Brain microvascular endothelial cell (primary cell): ENCODE measurements around the gene SPDEF.

Source experiments
- DNase-seq: peaks from one replicate; pipeline ENCODE4 v3.0.0-alpha.2; 2020
- H3K27ac ChIP-seq: fragments of 250-450 bp; sonication (Bioruptor Pico); 2 replicates; pipeline ENCODE4 v1.5.1; 2020; ENCODE audit warnings: mild to moderate bottlenecking, moderate library complexity
- H3K27me3 ChIP-seq: fragments of 250-450 bp; sonication (Bioruptor Pico); replicated peaks from 2 replicates; pipeline ENCODE4 v1.5.1; 2020; ENCODE audit warnings: mild to moderate bottlenecking
- H3K36me3 ChIP-seq: fragments of 250-450 bp; sonication (Bioruptor Pico); replicated peaks from 2 replicates; pipeline ENCODE4 v1.5.1; 2020; ENCODE audit warnings: mild to moderate bottlenecking
- H3K4me3 ChIP-seq: 2 replicates; pipeline ENCODE4 v1.5.1; 2011; ENCODE audit warnings: low read depth, mild to moderate bottlenecking, control low read depth, low read length, moderate library complexity
- CTCF ChIP-seq: IDR thresholded peaks from 2 replicates; pipeline ENCODE4 v1.5.1; 2011; ENCODE audit warnings: low read depth, mild to moderate bottlenecking, moderate library complexity, low read length, control low read depth, inconsistent platforms; ENCODE audit errors: missing control alignments
- in situ Hi-C: cut with HindIII; loops from 2 replicates; pipeline ENCODE4 v1.10.0; 2017; ENCODE audit warnings: low sequenced_read_pairs, low pct_ligation_motif_present

Gene SPDEF

GRCh38 chr6:34494973-34495372 is 61.2 kb downstream of the SPDEF start:
- Histone ChIP-seq H3K4me3 (no peak overlapping the region), H3K36me3 (no peaks in the 10 kb centered on the region), H3K27me3 (no peaks in the 10 kb centered on the region), H3K27ac (no peak overlapping the region)
- TF ChIP-seq CTCF = no peak
- in situ Hi-C loops = no loop called here
- no peak for DNase-seq

- no peak overlapping the region for H3K4me3 ChIP-seq
- TF ChIP-seq CTCF = no peak
- no peak overlapping the region for H3K27ac ChIP-seq
- H3K27me3 ChIP-seq = no peaks in the 10 kb centered on the region
- DNase-seq = no peak
- H3K36me3 ChIP-seq = no peaks in the 10 kb centered on the region
- in situ Hi-C loops = no loop called here
These were observed 62.8 kb downstream of the SPDEF start for GRCh38 chr6:34493344-34493743.

- H3K4me3 ChIP-seq = no peak overlapping the region
- H3K36me3 ChIP-seq = no peaks in the 10 kb centered on the region
- H3K27me3 ChIP-seq = no peaks in the 10 kb centered on the region
- H3K27ac ChIP-seq = no peak overlapping the region
- no peak for TF ChIP-seq CTCF
- in situ Hi-C loops = no loop called here
- DNase-seq = no peak
These were observed 65.1 kb downstream of the SPDEF start for GRCh38 chr6:34491091-34491430.

GRCh38 chr6:34490390-34491090 is 65.6 kb downstream of the SPDEF start:
- Histone ChIP-seq H3K27ac (no peak overlapping the region), H3K4me3 (no peak overlapping the region), H3K27me3 (no peaks in the 10 kb centered on the region), H3K36me3 (no peaks in the 10 kb centered on the region)
- in situ Hi-C loops = no loop called here
- DNase-seq = no peak
- TF ChIP-seq CTCF = no peak

GRCh38 chr6:34489207-34489805 is 66.8 kb downstream of the SPDEF start:
- DNase-seq = no peak
- TF ChIP-seq CTCF = no peak

More at GRCh38 chr6:34489207-34489805, 66.8 kb downstream of the SPDEF start:
- H3K4me3 ChIP-seq = no peak overlapping the region
- no peaks in the 10 kb centered on the region for H3K27me3 ChIP-seq
- H3K27ac ChIP-seq = no peak overlapping the region
- no peaks in the 10 kb centered on the region for H3K36me3 ChIP-seq
- in situ Hi-C loops = no loop called here
